Muscle layer of colon (tissue), 2 donors: Measurements from ENCODE around the gene TRIM75.
"Not testable (repeated sequence)": the region's sequence is repeated elsewhere in the genome, so short reads cannot be mapped to it uniquely, and the experiment has no call there.

Experiments used
- H3K27ac ChIP-seq: one replicate; pipeline ENCODE4 v1.7.0; 2013; ENCODE audit warnings: low read depth, mild to moderate bottlenecking, low read length, moderate library complexity
- H3K27me3 ChIP-seq, 2 donors: one replicate each; pipeline ENCODE4 v1.7.0; 2013; ENCODE audit warnings: low read length in 2 of 2, mild to moderate bottlenecking in 2 of 2; ENCODE audit not compliant: insufficient read depth in 2 of 2, control insufficient read depth in 1 of 2
- H3K36me3 ChIP-seq: one replicate; pipeline ENCODE4 v1.7.0; 2013; ENCODE audit warnings: mild to moderate bottlenecking, low read length; ENCODE audit not compliant: insufficient read depth
- H3K4me1 ChIP-seq: one replicate; pipeline ENCODE4 v1.7.0; 2013; ENCODE audit warnings: mild to moderate bottlenecking, low read length; ENCODE audit not compliant: insufficient read depth
- H3K4me3 ChIP-seq, 2 donors: one replicate each; pipeline ENCODE4 v1.7.0; 2013; ENCODE audit warnings: low read length in 2 of 2, low read depth in 1 of 2, mild to moderate bottlenecking in 1 of 2, moderate library complexity in 1 of 2
- H3K9ac ChIP-seq: one replicate; pipeline ENCODE4 v1.7.0; 2013; ENCODE audit warnings: low read length
- H3K9me3 ChIP-seq: one replicate; pipeline ENCODE4 v1.7.0; 2013; ENCODE audit warnings: mild to moderate bottlenecking, low read length
- donor health status: abdominal sarcoma.
- donor health status: Adenocarcinoma of cecum.

Gene TRIM75

DNA sequence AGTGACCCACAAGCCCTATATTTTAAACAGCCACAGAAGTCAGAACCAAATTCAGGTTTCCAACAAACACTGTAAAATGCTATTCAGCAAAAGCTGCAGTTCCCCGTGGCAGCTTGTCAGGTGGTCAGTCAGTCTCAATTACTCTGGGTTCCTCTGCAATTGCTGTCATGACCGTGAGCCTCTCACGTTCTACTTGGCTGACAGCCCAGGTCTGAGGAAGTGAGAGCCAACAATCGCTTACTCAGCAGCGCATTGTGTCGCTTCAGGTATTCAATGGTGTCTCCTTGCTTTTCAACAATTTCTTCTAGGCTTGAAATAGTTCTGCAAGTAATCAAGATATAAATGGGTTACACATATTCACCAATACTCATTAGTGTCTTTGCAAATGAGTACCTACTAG, 25.8 kb downstream of the TRIM75 start:
- H3K9ac ChIP-seq: no peak overlapping the region

DNA sequence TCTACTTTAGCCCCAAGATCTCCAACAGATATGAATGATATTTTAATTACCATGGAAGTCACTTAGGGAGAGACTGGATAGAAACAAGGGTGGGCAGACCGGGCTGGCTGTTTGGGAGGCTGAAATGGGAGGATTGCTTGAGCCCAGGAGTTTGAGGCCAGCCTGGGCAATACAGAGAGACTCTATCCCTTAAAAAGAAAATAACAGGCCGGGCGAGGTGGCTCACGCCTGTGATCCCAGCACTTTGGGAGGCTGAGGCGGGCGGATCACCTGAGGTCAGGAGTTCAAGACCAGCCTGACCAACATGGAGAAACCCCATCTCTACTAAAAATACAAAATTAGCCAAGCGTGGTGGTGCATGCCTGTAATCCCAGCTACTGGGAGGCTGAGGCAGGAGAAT, 31.1 kb downstream of the TRIM75 start:
- H3K9me3 ChIP-seq, H3K27ac ChIP-seq, H3K4me1 ChIP-seq, H3K27me3 ChIP-seq, H3K9ac ChIP-seq, H3K4me3 ChIP-seq: not testable (repeated sequence)
- H3K36me3 ChIP-seq: peaks cover 30% of the 10 kb centered on the region

More for the DNA sequence above, 25.8 kb downstream of the TRIM75 start:
- no peaks in the 10 kb centered on the region for H3K9me3 ChIP-seq
- no peaks in the 10 kb centered on the region for H3K27me3 ChIP-seq
- H3K4me1 ChIP-seq: no peaks in the 10 kb centered on the region
- H3K36me3 ChIP-seq: peaks cover 3% of the 10 kb centered on the region
- no peak overlapping the region for H3K4me3 ChIP-seq
- H3K27ac ChIP-seq: no peak overlapping the region

DNA sequence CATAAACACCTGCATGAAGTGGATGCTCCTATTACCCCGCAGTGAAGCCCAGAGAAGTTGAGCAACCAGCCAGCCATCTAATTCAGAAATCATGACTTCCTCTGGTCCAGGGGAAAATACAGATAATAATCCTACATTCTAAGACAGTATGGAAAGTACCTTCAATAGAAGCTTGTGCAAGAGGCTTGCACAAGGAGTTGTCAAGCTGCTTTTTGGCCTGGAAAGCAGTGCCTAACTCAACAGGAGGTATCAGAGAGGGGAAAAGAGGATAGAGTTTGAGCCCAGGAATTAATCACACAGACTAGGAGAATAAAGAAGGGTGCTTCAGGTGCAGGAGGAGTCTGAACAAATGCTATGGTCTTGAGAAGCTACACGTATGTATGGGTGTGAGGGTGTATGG, 32.3 kb downstream of the TRIM75 start:
- H3K27me3 ChIP-seq: no peaks in the 10 kb centered on the region
- H3K36me3 ChIP-seq: peaks cover 30% of the 10 kb centered on the region
- no peak overlapping the region for H3K4me3 ChIP-seq
- no peaks in the 10 kb centered on the region for H3K9me3 ChIP-seq
- H3K4me1 ChIP-seq: no peaks in the 10 kb centered on the region
- H3K9ac ChIP-seq: no peak overlapping the region
- H3K27ac ChIP-seq: no peak overlapping the region

DNA sequence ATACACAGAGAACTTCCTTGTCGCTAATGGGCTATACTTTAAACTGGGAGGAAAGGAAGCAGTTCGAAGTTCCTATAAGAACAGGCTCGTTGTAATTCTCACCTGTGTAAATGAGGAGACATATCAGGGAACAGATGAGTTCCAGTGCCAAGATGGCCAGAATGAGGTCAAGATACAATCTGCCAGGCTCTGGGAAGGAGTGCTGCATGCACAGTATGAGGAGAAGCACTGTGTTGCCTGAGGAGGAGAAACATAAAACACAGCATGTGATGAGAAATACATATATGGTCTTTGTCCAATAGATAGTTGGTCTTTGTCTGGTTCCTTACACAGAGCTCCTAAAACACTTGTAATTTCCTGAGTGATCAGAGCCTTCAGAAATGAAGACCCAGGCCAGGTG, 34.7 kb downstream of the TRIM75 start:
- H3K27me3 ChIP-seq: no peaks in the 10 kb centered on the region
- no peaks in the 10 kb centered on the region for H3K9me3 ChIP-seq
- H3K36me3 ChIP-seq: peaks cover 31% of the 10 kb centered on the region
- no peak overlapping the region for H3K9ac ChIP-seq
- H3K4me1 ChIP-seq: no peaks in the 10 kb centered on the region
- H3K27ac ChIP-seq: no peak overlapping the region
- no peak overlapping the region for H3K4me3 ChIP-seq

DNA sequence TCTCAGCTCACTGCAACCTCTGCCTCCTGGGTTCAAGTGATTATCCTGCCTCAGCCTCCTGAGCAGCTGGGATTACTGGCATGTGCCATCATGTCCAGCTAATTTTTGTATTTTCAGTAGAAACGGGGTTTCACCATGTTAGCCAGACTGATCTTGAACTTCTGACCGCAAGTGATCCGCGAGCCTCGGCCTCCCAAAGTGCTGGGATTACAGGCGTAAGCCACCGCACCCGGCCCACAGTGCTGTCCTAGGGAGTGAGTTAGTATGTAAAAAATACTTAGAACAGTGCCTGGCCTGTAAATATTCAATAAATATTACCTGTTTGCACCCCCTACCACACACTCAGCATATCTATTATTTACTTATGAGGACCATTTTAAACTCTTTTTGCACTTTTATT, 38.5 kb downstream of the TRIM75 start:
- not testable (repeated sequence) for H3K4me3 ChIP-seq, H3K9ac ChIP-seq, H3K9me3 ChIP-seq, H3K27ac ChIP-seq, H3K27me3 ChIP-seq, H3K4me1 ChIP-seq
- H3K36me3 ChIP-seq: peaks cover 18% of the 10 kb centered on the region

DNA sequence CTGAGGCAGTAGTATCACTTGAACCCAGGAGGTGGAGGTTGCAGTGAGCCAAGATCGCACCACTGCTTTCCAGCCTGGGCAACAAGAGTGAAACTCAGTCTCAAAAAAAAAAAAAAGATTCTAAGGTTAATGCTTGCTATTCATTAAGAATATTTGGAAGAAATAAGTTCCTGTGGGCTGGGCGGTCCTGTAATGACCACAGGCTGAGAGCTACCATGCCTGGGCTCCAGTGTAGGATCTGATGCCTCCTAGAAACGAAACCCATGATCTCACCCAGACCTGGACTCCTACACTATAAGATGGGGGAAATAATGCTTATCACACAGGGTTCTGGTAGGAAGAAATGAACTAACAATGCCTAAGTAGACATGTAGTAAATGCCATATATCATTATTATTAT, 41.2 kb downstream of the TRIM75 start:
- H3K27me3 ChIP-seq: no peaks in the 10 kb centered on the region

DNA sequence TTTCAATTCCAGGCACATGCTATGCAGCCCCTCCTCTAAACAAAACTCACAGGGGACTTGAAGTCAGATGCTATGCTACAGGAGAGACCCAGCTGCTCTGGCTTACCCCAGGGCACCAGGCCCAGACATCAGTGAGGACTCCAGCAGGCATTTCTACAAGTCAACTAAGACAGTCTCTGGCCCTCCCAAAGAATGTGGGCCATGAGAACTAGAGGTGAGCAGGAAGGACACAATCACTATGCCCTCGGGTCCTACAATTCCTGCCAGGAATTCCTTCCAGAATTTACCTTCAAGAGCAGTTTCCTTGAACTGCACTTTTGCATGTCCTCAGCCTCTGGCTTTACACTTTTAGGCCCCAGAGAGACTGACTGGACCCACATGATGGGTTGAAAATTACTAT, 41.6 kb downstream of the TRIM75 start:
- H3K9ac ChIP-seq: no peak overlapping the region
- peaks cover 5% of the 10 kb centered on the region for H3K36me3 ChIP-seq
- H3K4me1 ChIP-seq: no peaks in the 10 kb centered on the region
- H3K27me3 ChIP-seq: no peaks in the 10 kb centered on the region
- no peaks in the 10 kb centered on the region for H3K9me3 ChIP-seq
- no peak overlapping the region for H3K4me3 ChIP-seq
- no peak overlapping the region for H3K27ac ChIP-seq

More for the DNA sequence above, 41.2 kb downstream of the TRIM75 start:
- H3K9ac ChIP-seq: no peak overlapping the region
- H3K36me3 ChIP-seq: peaks cover 5% of the 10 kb centered on the region
- H3K4me3 ChIP-seq: no peak overlapping the region
- H3K9me3 ChIP-seq: no peaks in the 10 kb centered on the region
- H3K27ac ChIP-seq: no peak overlapping the region
- H3K4me1 ChIP-seq: no peaks in the 10 kb centered on the region

DNA sequence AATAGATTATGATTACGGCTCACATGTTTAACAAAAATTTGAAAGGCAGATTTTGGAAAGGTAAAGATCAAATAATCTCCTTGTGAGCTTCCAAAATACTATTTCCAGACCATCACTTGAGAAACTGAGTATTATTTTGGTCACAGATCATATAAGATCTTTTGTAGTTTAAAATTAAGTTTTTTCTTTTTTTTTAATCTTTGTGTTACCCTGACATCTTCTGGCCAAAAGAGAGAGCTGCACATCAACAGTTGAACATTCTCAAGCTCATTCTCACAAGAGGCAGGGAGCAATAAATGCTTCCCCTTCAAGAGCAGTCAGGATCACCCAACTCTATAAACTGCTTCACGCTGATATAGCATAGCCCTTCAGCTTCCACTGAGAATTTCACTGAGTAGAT, 43.1 kb downstream of the TRIM75 start:
- Histone ChIP-seq H3K4me3 (no peak overlapping the region), H3K4me1 (no peaks in the 10 kb centered on the region), H3K9ac (no peak overlapping the region), H3K27ac (no peak overlapping the region), H3K9me3 (no peaks in the 10 kb centered on the region), H3K27me3 (no peaks in the 10 kb centered on the region), H3K36me3 (peaks cover 7% of the 10 kb centered on the region)

DNA sequence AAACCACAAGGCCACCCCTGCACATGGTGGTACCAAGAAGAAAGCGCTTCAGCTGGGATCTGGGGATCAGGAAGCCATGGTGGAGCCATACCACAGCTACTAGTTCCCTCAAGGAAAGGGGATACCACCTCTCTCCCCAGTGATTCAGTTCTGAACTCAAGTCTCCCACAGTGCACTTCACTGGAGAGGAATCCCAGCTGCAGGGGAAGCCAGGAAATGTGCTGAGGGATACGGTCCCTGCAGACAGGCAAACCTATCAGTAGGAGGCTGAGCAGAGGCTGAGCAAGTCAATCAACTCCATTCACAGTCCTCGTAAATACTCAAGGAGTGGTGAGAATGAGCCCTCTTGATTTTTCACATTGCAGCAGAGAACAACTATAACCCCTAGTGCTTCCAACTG, 48.0 kb downstream of the TRIM75 start:
- Histone ChIP-seq H3K9me3 (no peaks in the 10 kb centered on the region), H3K36me3 (peaks cover 9% of the 10 kb centered on the region), H3K4me1 (no peaks in the 10 kb centered on the region), H3K9ac (no peak overlapping the region), H3K27me3 (no peaks in the 10 kb centered on the region), H3K27ac (no peak overlapping the region), H3K4me3 (no peak overlapping the region)

DNA sequence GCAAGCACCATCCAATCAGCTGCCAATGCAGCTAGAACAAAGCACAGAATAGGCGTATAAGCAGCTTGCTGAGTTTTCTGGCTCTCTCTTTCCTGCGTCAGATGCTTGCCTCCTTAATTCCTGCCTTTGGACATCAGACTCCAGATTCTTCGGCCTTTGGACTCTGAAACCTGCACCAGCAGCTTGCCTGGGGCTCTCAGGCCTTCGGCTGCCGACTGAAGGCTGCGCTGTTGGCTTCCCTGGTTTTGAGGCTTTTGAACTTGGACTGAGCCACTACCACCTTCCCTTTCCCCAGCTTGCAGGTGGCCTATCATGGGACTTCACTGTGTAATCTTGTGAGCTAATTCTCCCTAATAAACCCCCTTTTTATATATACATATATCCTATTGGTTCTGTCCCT, 52.9 kb downstream of the TRIM75 start:
- H3K9me3 ChIP-seq: no peaks in the 10 kb centered on the region
- no peak overlapping the region for H3K27ac ChIP-seq
- no peak overlapping the region for H3K4me3 ChIP-seq
- peaks cover 9% of the 10 kb centered on the region for H3K36me3 ChIP-seq
- H3K27me3 ChIP-seq: no peaks in the 10 kb centered on the region
- no peak overlapping the region for H3K9ac ChIP-seq
- no peaks in the 10 kb centered on the region for H3K4me1 ChIP-seq
